ENCODE data around the gene FAM114A1.
A peak's percentile ranks its signal among the peaks of the same experiment; 100 is the strongest.

Gene FAM114A1

GRCh38 chr4:38860788-38861424 lies 6.7 kb upstream of the FAM114A1 start:
- DNase-seq: no peak

- DNase-seq: no peak
Observed at GRCh38 chr4:38861791-38862190, 5.8 kb upstream of the FAM114A1 start.

GRCh38 chr4:38865445-38865844 lies 2.2 kb upstream of the FAM114A1 start:
- DNase-seq: no peak

GRCh38 chr4:38866973-38867477 lies 581 bp upstream of the FAM114A1 start:
- DNase-seq: no peak

GRCh38 chr4:38868059-38868960 lies 704 bp downstream of the FAM114A1 start:
- peak; percentile 74 for DNase-seq

- no peak for DNase-seq
Observed at GRCh38 chr4:38869511-38869910, 1.9 kb downstream of the FAM114A1 start.

GRCh38 chr4:38870098-38870808 lies 2.6 kb downstream of the FAM114A1 start:
- no peak for DNase-seq

GRCh38 chr4:38871593-38871992 lies 4.0 kb downstream of the FAM114A1 start:
- no peak for DNase-seq

- no peak for DNase-seq
Observed at GRCh38 chr4:38872620-38873019, 5.0 kb downstream of the FAM114A1 start.

- DNase-seq: no peak
Observed at GRCh38 chr4:38873290-38873944, 5.8 kb downstream of the FAM114A1 start.

GRCh38 chr4:38876636-38877035 lies 9.0 kb downstream of the FAM114A1 start:
- DNase-seq: no peak

GRCh38 chr4:38884254-38884653 lies 16.6 kb downstream of the FAM114A1 start:
- DNase-seq: no peak

- DNase-seq: no peak
Observed at GRCh38 chr4:38889143-38889542, 21.5 kb downstream of the FAM114A1 start.

GRCh38 chr4:38891051-38891983 lies 23.7 kb downstream of the FAM114A1 start:
- no peak for DNase-seq

- no peak for DNase-seq
Observed at GRCh38 chr4:38894322-38894982, 26.8 kb downstream of the FAM114A1 start.

GRCh38 chr4:38896940-38897339 lies 29.3 kb downstream of the FAM114A1 start:
- no peak for DNase-seq

- DNase-seq: no peak
Observed at GRCh38 chr4:38898245-38898644, 30.6 kb downstream of the FAM114A1 start.

- DNase-seq: no peak
Observed at GRCh38 chr4:38902221-38902620, 34.6 kb downstream of the FAM114A1 start.

- no peak for DNase-seq
Observed at GRCh38 chr4:38902695-38903094, 35.1 kb downstream of the FAM114A1 start.

GRCh38 chr4:38904090-38904666 lies 36.6 kb downstream of the FAM114A1 start:
- DNase-seq: no peak

GRCh38 chr4:38904682-38905081 lies 37.1 kb downstream of the FAM114A1 start:
- no peak for DNase-seq

Data from femur (tissue), 1 donor.